Subcutaneous abdominal adipose tissue (tissue), 5 donors: Measurements from ENCODE around the gene LRFN5.

Experiments used
- H3K27ac ChIP-seq: one replicate; pipeline ENCODE4 v1.7.0; 2013; ENCODE audit warnings: low read depth, mild to moderate bottlenecking, inconsistent platforms, low read length, moderate library complexity
- H3K27me3 ChIP-seq, 5 donors: one replicate each; pipeline ENCODE4 v1.7.0; 2013; ENCODE audit warnings: low read length in 5 of 5, inconsistent platforms in 1 of 5; ENCODE audit not compliant: control insufficient read depth in 5 of 5, insufficient read depth in 4 of 5
- H3K36me3 ChIP-seq, 5 donors: one replicate each; pipeline ENCODE4 v1.7.0; 2013; ENCODE audit warnings: low read length in 5 of 5; ENCODE audit not compliant: control insufficient read depth in 5 of 5, insufficient read depth in 5 of 5
- H3K4me1 ChIP-seq, 5 donors: one replicate each; pipeline ENCODE4 v1.7.0; 2013; ENCODE audit warnings: low read length in 5 of 5, mild to moderate bottlenecking in 3 of 5, moderate library complexity in 1 of 5; ENCODE audit not compliant: control insufficient read depth in 5 of 5, insufficient read depth in 5 of 5
- H3K4me3 ChIP-seq, 5 donors: one replicate each; pipeline ENCODE4 v1.7.0; 2013; ENCODE audit warnings: low read length in 5 of 5, low read depth in 1 of 5
- H3K9ac ChIP-seq, 5 donors: one replicate each; pipeline ENCODE4 v1.7.0; 2013; ENCODE audit warnings: low read length in 5 of 5, mild to moderate bottlenecking in 4 of 5, moderate library complexity in 3 of 5
- H3K9me3 ChIP-seq, 5 donors: one replicate each; pipeline ENCODE4 v1.7.0; 2013; ENCODE audit warnings: low read length in 5 of 5; ENCODE audit not compliant: control insufficient read depth in 5 of 5
- donor health status: healthy.
- donor health status: healthy.
- donor health status: healthy.
- donor health status: healthy.
- donor health status: healthy.

LRFN5 gene

GRCh38 chr14:41634286-41634685, 27.6 kb downstream of the LRFN5 start:
- Histone ChIP-seq H3K4me3 (no peak overlapping the region), H3K27me3 (no peaks in the 10 kb centered on the region), H3K36me3 (no peaks in the 10 kb centered on the region), H3K4me1 (no peaks in the 10 kb centered on the region), H3K27ac (no peak overlapping the region), H3K9ac (no peak overlapping the region), H3K9me3 (no peaks in the 10 kb centered on the region)

DNA sequence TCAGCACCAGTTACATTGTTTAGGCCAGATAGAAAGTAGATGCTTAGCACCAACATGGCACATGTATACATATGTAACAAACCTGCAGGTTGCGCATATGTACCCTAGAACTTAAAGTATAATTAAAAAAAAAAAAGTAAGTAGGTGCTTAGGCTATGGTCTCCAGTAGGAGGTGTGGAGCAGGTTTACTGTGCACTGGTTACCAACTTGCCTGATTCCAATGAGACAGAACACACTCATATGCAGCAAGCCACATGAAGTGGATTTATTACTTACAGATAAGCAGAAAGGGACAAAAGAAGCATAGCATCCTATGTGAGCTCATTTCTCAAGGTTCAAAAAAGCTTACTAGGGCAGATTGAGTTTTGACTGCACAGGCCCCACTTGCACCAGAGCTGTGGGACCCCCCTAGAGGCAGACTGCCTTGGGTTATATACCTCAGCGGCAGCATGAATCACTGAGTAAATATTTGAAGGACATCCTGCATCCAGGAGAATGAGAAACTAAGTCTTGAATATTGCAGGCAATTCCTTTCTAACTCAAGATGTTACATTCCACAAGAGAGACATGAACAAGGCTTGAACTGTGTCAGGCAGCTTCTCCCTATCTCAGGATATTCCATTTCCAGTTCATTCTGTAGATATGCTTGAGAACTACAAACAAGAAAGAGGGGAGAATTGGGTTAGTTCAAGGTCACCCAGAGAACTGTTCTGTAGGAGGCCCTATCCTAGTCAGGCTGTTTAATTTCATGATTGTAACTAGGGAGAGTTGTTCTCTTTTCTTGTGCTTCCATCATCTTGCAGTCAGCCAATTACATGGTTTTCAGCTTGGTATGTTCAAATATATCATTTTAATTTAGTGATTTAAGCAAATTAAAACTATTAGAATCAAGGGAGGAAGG, 30.1 kb downstream of the LRFN5 start:
- Histone ChIP-seq H3K36me3 (no peaks in the 10 kb centered on the region), H3K9ac (no peak overlapping the region)

DNA sequence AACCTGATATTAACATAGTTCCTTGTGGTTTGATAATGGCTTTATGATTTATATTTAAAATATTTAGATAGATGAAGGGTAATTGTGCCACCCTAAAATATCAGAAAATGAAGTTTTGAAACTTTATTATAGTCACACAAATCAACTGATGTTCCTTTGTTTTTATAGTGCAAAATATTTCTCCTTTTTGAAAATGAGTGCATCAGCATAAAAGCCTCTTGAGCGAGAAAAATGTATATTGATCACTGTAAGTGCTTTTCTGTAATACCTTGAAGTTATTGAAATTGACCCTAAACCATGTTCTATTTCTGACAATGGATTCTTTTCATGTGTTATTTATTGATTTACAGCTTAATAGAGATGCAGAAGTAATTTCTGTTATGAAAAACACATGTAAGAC, 35.0 kb downstream of the LRFN5 start:
- H3K27ac ChIP-seq = no peak overlapping the region
- H3K9me3 ChIP-seq = no peaks in the 10 kb centered on the region
- H3K9ac ChIP-seq = no peak overlapping the region
- H3K4me3 ChIP-seq = no peak overlapping the region
- no peaks in the 10 kb centered on the region for H3K27me3 ChIP-seq
- H3K36me3 ChIP-seq = no peaks in the 10 kb centered on the region
- H3K4me1 ChIP-seq = no peaks in the 10 kb centered on the region

More for the DNA sequence above, 30.1 kb downstream of the LRFN5 start:
- Histone ChIP-seq H3K9me3 (no peaks in the 10 kb centered on the region), H3K27ac (no peak overlapping the region), H3K4me1 (no peaks in the 10 kb centered on the region), H3K27me3 (no peaks in the 10 kb centered on the region), H3K4me3 (no peak overlapping the region)

GRCh38 chr14:41642367-41642766, 35.7 kb downstream of the LRFN5 start:
- Histone ChIP-seq H3K27ac (no peak overlapping the region), H3K4me1 (no peaks in the 10 kb centered on the region), H3K4me3 (no peak overlapping the region), H3K36me3 (no peaks in the 10 kb centered on the region), H3K9ac (no peak overlapping the region), H3K9me3 (no peaks in the 10 kb centered on the region), H3K27me3 (no peaks in the 10 kb centered on the region)

DNA sequence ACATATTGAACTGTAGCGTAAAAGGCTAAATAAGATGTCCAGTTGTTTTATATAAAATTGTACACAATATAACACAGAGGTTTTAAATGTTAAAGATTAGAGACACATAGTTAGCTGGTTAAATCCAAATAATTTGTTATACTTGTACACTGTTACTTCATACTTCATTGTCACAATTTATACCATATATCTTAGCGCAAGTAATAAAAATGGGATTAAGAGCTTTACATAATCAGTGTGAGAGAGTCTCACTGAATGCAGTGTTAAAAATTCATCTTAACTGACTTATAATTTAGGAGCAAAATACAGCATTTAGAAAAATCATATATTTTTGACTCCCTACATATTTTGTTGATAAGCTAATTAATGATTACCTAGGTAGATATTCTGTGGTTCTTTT, 36.1 kb downstream of the LRFN5 start:
- H3K9me3 ChIP-seq = no peaks in the 10 kb centered on the region

GRCh38 chr14:41644606-41645005, 37.9 kb downstream of the LRFN5 start:
- H3K9me3 ChIP-seq = no peaks in the 10 kb centered on the region
- H3K4me3 ChIP-seq = no peak overlapping the region
- H3K4me1 ChIP-seq = no peaks in the 10 kb centered on the region
- no peak overlapping the region for H3K27ac ChIP-seq
- no peak overlapping the region for H3K9ac ChIP-seq
- no peaks in the 10 kb centered on the region for H3K27me3 ChIP-seq
- no peaks in the 10 kb centered on the region for H3K36me3 ChIP-seq

More for the DNA sequence above, 36.1 kb downstream of the LRFN5 start:
- no peaks in the 10 kb centered on the region for H3K27me3 ChIP-seq
- H3K36me3 ChIP-seq = no peaks in the 10 kb centered on the region
- no peak overlapping the region for H3K4me3 ChIP-seq
- H3K9ac ChIP-seq = no peak overlapping the region
- H3K4me1 ChIP-seq = no peaks in the 10 kb centered on the region
- H3K27ac ChIP-seq = no peak overlapping the region

DNA sequence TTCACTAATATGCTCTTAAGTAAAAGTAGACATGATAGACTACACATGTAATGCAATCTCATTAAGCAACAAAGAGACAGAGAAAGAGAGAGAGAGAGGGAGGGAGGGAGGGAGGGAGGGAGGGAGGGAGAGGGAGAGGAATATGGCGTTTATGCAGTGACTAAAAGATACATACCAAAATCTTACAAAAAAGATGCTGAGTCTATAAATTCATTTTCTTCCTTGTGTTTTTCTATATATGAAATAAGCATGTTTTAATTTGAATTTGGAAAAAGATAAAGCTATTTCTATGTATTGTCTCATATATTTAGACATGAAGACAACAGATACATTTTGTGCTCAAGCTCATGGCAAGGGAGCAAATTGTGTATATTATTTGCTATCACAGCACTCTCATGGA, 44.1 kb downstream of the LRFN5 start:
- no peaks in the 10 kb centered on the region for H3K36me3 ChIP-seq
- no peak overlapping the region for H3K27ac ChIP-seq
- no peaks in the 10 kb centered on the region for H3K9me3 ChIP-seq
- no peaks in the 10 kb centered on the region for H3K27me3 ChIP-seq
- no peaks in the 10 kb centered on the region for H3K4me1 ChIP-seq
- H3K4me3 ChIP-seq = no peak overlapping the region
- no peak overlapping the region for H3K9ac ChIP-seq

- no peaks in the 10 kb centered on the region for H3K9me3 ChIP-seq
- no peak overlapping the region for H3K9ac ChIP-seq
- H3K4me1 ChIP-seq = no peaks in the 10 kb centered on the region
- H3K27ac ChIP-seq = no peak overlapping the region
- no peaks in the 10 kb centered on the region for H3K27me3 ChIP-seq
- no peaks in the 10 kb centered on the region for H3K36me3 ChIP-seq
- H3K4me3 ChIP-seq = no peak overlapping the region
These were observed 47.5 kb downstream of the LRFN5 start for GRCh38 chr14:41654196-41654595.

DNA sequence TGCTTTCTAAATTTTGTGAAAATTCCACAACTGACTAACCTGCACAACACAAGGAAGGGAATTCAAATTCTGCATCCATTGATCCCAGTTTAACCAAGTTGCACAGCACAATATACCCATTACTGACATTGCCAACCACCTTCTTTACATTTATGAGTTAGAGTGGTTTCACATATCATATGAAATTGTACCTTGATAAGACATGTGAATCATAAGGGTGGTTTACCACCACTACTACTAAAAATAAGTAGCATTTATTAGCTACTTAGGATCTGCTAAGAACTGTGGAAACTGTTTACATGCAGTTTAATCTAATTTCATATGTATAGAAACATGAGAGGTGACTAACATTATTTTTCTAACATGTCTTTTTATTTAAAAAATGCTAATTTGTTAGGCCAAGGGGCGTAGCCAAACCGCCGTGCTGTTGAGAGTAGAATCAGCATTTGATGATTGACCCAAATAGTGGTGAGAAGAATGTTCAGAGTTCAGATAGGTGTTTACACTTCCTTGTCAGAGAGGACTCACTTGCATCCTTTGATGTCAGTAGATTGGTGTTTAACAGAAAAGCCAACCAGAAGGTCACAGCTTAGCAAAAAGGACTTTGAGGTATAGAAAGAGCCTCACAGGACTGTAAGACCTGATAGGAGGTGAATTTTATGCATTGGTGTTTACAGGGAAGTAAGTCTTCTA, 56.2 kb downstream of the LRFN5 start:
- Histone ChIP-seq H3K9me3 (no peaks in the 10 kb centered on the region), H3K4me3 (no peak overlapping the region), H3K9ac (no peak overlapping the region), H3K4me1 (no peaks in the 10 kb centered on the region), H3K27ac (no peak overlapping the region), H3K36me3 (no peaks in the 10 kb centered on the region), H3K27me3 (no peaks in the 10 kb centered on the region)

- Histone ChIP-seq H3K9me3 (no peaks in the 10 kb centered on the region), H3K36me3 (no peaks in the 10 kb centered on the region), H3K27ac (no peak overlapping the region), H3K4me3 (no peak overlapping the region), H3K9ac (no peak overlapping the region), H3K4me1 (no peaks in the 10 kb centered on the region), H3K27me3 (no peaks in the 10 kb centered on the region)
These were observed 56.8 kb downstream of the LRFN5 start for GRCh38 chr14:41663473-41663850.
